Measurements from ENCODE around the gene APRT.

- TF ChIP-seq CTCF (conservative IDR thresholded peaks at IDR 0.05; ENCODE audit: low read depth, low read length) (no peak), EZH2 (IDR thresholded peaks at IDR 0.05; ENCODE audit: borderline replicate concordance, low read depth, low read length, poor library complexity, severe bottlenecking) (no peak)
Observed at GRCh38 chr16:88819126-88819525, 7.4 kb upstream of the APRT start.
